HL-60 (cell line): ENCODE data around the gene TMEM266.

Source experiments
- DNase-seq, 2 experiments: peaks; one replicate each; pipeline ENCODE4 v3.0.0-alpha.2; 2010 to 2020; ENCODE audit warnings: low read depth in 1 of 2, low spot score in 1 of 2
- H3K27ac ChIP-seq: fragments of 250-450 bp; sonication (Bioruptor Pico); replicated peaks from 2 replicates; pipeline ENCODE4 v1.5.1; 2020; ENCODE audit warnings: mild to moderate bottlenecking, moderate library complexity
- H3K27me3 ChIP-seq: fragments of 250-450 bp; sonication (Bioruptor Pico); 2 replicates; pipeline ENCODE4 v1.5.1; 2021; ENCODE audit warnings: mild to moderate bottlenecking, moderate library complexity; ENCODE audit not compliant: insufficient read depth, poor library complexity, severe bottlenecking
- H3K4me3 ChIP-seq: replicated peaks from 2 replicates; pipeline ENCODE4 v1.5.1; 2011; ENCODE audit warnings: mild to moderate bottlenecking, control low read depth, low read length; ENCODE audit not compliant: insufficient read depth
- GABPA ChIP-seq: IDR thresholded peaks from 2 replicates; pipeline ENCODE4 v1.6.1; 2012; ENCODE audit warnings: low read depth
- POLR2AphosphoS5 ChIP-seq: IDR thresholded peaks from 2 replicates; pipeline ENCODE4 v1.6.1; 2012; ENCODE audit warnings: low read depth
- SPI1 ChIP-seq: IDR thresholded peaks from 2 replicates; pipeline ENCODE4 v1.6.1; 2012; ENCODE audit warnings: low read depth, mild to moderate bottlenecking, borderline replicate concordance
- TF ChIP-seq, protein P1 (sequence below): IDR thresholded peaks from one replicate; pipeline ENCODE4 v1.5.1; 2011; ENCODE audit warnings: low read length, control low read depth, inconsistent platforms; ENCODE audit not compliant: insufficient read depth
- TF ChIP-seq, protein P2 (sequence below): IDR thresholded peaks from 2 replicates; pipeline ENCODE4 v1.6.1; 2012; ENCODE audit warnings: low read depth; ENCODE audit not compliant: insufficient replicate concordance

The TMEM266 gene

DNA sequence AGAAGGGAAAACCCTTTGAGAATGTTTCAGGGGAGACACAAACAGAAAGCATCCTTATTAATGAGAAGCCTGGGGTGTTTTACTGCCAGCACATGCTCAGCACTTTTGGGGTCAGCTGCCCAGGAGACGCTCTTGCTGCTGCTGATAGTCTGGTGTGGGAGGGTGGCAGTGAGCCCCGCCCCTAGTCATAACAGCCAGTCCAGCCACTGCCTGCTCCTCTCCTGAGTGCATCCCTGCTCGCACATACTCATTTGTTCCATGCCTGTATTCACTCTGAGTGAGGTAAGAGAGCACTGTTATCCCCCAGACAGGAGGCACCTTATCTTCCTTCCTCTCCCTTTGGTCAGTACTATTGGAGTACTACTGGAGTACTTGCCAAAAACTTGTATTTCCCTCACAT is 150.2 kb downstream of the TMEM266 start:
- Histone ChIP-seq H3K27me3 (no peaks in the 10 kb centered on the region), H3K4me3 (no peak overlapping the region), H3K27ac (no peak overlapping the region)
- no peak for TF ChIP-seq GABPA
- no peak for TF ChIP-seq SPI1
- TF ChIP-seq, protein P1, sequence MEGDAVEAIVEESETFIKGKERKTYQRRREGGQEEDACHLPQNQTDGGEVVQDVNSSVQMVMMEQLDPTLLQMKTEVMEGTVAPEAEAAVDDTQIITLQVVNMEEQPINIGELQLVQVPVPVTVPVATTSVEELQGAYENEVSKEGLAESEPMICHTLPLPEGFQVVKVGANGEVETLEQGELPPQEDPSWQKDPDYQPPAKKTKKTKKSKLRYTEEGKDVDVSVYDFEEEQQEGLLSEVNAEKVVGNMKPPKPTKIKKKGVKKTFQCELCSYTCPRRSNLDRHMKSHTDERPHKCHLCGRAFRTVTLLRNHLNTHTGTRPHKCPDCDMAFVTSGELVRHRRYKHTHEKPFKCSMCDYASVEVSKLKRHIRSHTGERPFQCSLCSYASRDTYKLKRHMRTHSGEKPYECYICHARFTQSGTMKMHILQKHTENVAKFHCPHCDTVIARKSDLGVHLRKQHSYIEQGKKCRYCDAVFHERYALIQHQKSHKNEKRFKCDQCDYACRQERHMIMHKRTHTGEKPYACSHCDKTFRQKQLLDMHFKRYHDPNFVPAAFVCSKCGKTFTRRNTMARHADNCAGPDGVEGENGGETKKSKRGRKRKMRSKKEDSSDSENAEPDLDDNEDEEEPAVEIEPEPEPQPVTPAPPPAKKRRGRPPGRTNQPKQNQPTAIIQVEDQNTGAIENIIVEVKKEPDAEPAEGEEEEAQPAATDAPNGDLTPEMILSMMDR: no peak
- TF ChIP-seq, protein P2, sequence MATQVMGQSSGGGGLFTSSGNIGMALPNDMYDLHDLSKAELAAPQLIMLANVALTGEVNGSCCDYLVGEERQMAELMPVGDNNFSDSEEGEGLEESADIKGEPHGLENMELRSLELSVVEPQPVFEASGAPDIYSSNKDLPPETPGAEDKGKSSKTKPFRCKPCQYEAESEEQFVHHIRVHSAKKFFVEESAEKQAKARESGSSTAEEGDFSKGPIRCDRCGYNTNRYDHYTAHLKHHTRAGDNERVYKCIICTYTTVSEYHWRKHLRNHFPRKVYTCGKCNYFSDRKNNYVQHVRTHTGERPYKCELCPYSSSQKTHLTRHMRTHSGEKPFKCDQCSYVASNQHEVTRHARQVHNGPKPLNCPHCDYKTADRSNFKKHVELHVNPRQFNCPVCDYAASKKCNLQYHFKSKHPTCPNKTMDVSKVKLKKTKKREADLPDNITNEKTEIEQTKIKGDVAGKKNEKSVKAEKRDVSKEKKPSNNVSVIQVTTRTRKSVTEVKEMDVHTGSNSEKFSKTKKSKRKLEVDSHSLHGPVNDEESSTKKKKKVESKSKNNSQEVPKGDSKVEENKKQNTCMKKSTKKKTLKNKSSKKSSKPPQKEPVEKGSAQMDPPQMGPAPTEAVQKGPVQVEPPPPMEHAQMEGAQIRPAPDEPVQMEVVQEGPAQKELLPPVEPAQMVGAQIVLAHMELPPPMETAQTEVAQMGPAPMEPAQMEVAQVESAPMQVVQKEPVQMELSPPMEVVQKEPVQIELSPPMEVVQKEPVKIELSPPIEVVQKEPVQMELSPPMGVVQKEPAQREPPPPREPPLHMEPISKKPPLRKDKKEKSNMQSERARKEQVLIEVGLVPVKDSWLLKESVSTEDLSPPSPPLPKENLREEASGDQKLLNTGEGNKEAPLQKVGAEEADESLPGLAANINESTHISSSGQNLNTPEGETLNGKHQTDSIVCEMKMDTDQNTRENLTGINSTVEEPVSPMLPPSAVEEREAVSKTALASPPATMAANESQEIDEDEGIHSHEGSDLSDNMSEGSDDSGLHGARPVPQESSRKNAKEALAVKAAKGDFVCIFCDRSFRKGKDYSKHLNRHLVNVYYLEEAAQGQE: no peak
- TF ChIP-seq POLR2AphosphoS5: no peak
- no peak for DNase-seq

DNA sequence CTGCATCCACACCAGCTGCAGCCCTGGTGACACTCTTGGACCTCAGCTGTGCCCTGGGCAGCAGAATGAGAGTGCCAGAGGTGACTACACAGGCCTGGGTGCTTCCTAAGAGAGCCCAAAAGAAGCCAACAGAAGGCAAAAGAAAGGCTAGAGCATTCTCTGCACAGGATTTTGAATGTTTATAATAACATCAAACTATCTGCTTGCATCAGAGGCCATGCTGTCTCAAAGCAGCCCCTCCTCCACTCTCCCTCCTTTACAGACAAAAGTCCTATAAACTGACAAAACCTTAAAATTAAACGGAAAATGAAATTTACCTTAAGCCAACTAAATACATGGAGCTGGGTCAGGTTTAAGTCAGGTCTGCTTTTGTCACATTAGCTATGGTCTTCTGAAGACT is 155.8 kb downstream of the TMEM266 start:
- TF ChIP-seq SPI1 (no peak), POLR2AphosphoS5 (no peak), GABPA (no peak)
- TF ChIP-seq, protein P1: no peak
- TF ChIP-seq, protein P2: no peak
- no peak for DNase-seq
- H3K27ac ChIP-seq: no peak overlapping the region

DNA sequence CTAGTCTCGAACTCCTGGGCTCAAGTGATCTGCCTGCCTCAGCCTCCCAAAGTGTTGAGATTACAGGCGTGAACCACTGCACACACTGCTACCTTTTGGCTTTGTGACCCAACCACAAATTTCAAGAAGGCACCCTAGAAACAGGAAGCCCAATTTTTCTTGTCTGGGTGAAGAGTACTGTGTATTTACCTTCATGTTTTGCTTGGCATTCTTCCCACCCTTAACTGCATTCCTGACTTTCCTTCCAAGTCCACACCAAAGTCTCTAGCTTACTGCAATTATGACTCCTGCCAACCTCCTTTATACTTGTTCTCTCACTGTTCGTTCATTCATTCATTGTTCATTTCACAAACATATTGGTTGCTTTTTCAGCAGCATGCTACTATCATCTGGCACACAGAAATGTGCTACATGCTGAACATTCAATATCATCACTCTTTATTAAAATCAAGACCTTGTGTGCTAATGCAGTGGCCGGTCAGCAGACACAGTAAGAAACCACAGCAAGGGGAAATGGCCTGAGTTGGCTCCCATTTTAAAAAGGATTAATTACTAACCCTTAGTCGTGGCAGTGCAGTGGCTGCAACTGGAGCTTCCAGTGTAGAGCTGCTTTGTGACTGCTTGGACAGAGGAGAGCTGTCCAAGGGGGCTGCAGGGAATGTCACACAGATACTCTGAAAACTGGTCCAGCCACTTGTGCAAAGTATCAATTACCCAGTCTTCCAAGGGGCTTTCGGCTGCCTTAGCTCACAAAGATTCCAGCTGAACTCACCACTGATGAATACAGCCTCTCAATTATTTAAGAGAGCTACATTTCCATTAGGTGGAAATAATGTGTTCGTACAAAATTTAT is 157.5 kb downstream of the TMEM266 start:
- H3K27me3 ChIP-seq: no peaks in the 10 kb centered on the region
- H3K27ac ChIP-seq: no peak overlapping the region
- no peak overlapping the region for H3K4me3 ChIP-seq
- no peak for TF ChIP-seq SPI1
- no peak for TF ChIP-seq GABPA
- TF ChIP-seq, protein P2: no peak
- TF ChIP-seq, protein P1: no peak
- TF ChIP-seq POLR2AphosphoS5: no peak
- DNase-seq: no peak

More for the DNA sequence above, 155.8 kb downstream of the TMEM266 start:
- Histone ChIP-seq H3K4me3 (no peak overlapping the region), H3K27me3 (no peaks in the 10 kb centered on the region)
